Right lobe of liver (tissue), 4 donors: ENCODE data around the gene IL36G.

Source experiments
- POLR2A ChIP-seq: fragments of 450-650 bp; IDR thresholded peaks from one replicate; pipeline ENCODE4 v1.6.1; 2017; ENCODE audit warnings: antibody characterized with exemption, mild to moderate bottlenecking
- TF ChIP-seq, protein P1 (sequence below), 4 donors: fragments of 200-600 bp in 3 of 4; fragments of 450-650 bp in 1 of 4; IDR thresholded peaks; one replicate each; pipeline versions ENCODE4 v1.5.1 to v1.8.0; 2016 to 2022; ENCODE audit warnings: antibody characterized with exemption in 4 of 4, mild to moderate bottlenecking in 2 of 4
- donor health status: DM: no; HTN: no; CAD: no.
- donor health status: DM: no; HTN: no; CAD: no.
- donor health status: DM: no; HTN: yes; CAD: no.

- TF ChIP-seq, protein P1, sequence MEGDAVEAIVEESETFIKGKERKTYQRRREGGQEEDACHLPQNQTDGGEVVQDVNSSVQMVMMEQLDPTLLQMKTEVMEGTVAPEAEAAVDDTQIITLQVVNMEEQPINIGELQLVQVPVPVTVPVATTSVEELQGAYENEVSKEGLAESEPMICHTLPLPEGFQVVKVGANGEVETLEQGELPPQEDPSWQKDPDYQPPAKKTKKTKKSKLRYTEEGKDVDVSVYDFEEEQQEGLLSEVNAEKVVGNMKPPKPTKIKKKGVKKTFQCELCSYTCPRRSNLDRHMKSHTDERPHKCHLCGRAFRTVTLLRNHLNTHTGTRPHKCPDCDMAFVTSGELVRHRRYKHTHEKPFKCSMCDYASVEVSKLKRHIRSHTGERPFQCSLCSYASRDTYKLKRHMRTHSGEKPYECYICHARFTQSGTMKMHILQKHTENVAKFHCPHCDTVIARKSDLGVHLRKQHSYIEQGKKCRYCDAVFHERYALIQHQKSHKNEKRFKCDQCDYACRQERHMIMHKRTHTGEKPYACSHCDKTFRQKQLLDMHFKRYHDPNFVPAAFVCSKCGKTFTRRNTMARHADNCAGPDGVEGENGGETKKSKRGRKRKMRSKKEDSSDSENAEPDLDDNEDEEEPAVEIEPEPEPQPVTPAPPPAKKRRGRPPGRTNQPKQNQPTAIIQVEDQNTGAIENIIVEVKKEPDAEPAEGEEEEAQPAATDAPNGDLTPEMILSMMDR (IDR thresholded peaks at IDR 0.05): no peak
- TF ChIP-seq POLR2A: no peak
Observed at GRCh38 chr2:113002677-113003076, 24.9 kb downstream of the IL36G start.
